IMR-90 (cell line): ENCODE measurements around the gene TAF11.

Experiments
- BHLHE40 ChIP-seq: fragments of 150-350 bp; IDR thresholded peaks from 2 replicates; pipeline ENCODE4 v1.6.1; 2016; ENCODE audit warnings: mild to moderate bottlenecking, low read depth, low read length
- CTCF ChIP-seq: conservative IDR thresholded peaks from 2 replicates; pipeline ENCODE4 v1.5.1; 2012; ENCODE audit warnings: mild to moderate bottlenecking, low read depth, low read length, improper control_type of control experiment
- FOS ChIP-seq: fragments of 150-350 bp; IDR thresholded peaks from 2 replicates; pipeline ENCODE4 v1.6.1; 2016; ENCODE audit warnings: low read depth, low read length
- MAFK ChIP-seq: IDR thresholded peaks from 2 replicates; pipeline ENCODE4 v1.6.1; 2012; ENCODE audit warnings: low read depth, low read length, improper control_type of control experiment
- MXI1 ChIP-seq: IDR thresholded peaks from 2 replicates; pipeline ENCODE4 v1.6.1; 2012; ENCODE audit warnings: low read depth, mild to moderate bottlenecking, low read length, moderate library complexity, borderline replicate concordance
- NFE2L2 ChIP-seq: fragments of 150-350 bp; IDR thresholded peaks from 2 replicates; pipeline ENCODE4 v1.6.1; 2016; ENCODE audit warnings: low read depth, mild to moderate bottlenecking, low read length
- POLR2A ChIP-seq: IDR thresholded peaks from 2 replicates; pipeline ENCODE4 v1.6.1; 2012; ENCODE audit warnings: mild to moderate bottlenecking, low read depth, low read length
- RAD21 ChIP-seq: IDR thresholded peaks from 2 replicates; pipeline ENCODE4 v1.6.1; 2012; ENCODE audit warnings: low read length, improper control_type of control experiment
- RCOR1 ChIP-seq: IDR thresholded peaks from 2 replicates; pipeline ENCODE4 v1.6.1; 2012; ENCODE audit warnings: mild to moderate bottlenecking, low read length, improper control_type of control experiment; ENCODE audit not compliant: insufficient replicate concordance
- RFX5 ChIP-seq: IDR thresholded peaks from 2 replicates; pipeline ENCODE4 v1.8.0; 2012; ENCODE audit warnings: low read depth, mild to moderate bottlenecking, low read length, moderate library complexity
- SMC3 ChIP-seq: fragments of 150-350 bp; IDR thresholded peaks from 2 replicates; pipeline ENCODE4 v1.6.1; 2016; ENCODE audit warnings: low read depth, mild to moderate bottlenecking, antibody characterized with exemption, low read length, moderate library complexity
- USF2 ChIP-seq: fragments of 150-350 bp; IDR thresholded peaks from 2 replicates; pipeline ENCODE4 v1.6.1; 2017; ENCODE audit warnings: mild to moderate bottlenecking, antibody characterized with exemption, low read length, low read depth
- TF ChIP-seq, protein P1 (sequence below): fragments of 150-350 bp; IDR thresholded peaks from 2 replicates; pipeline ENCODE4 v1.6.1; 2016; ENCODE audit warnings: low read depth, mild to moderate bottlenecking, low read length, moderate library complexity, borderline replicate concordance

GRCh38 chr6:34919651-34920050 is 31.8 kb upstream of the TAF11 start:
- TF ChIP-seq CTCF (no peak), POLR2A (no peak), BHLHE40 (no peak), SMC3 (no peak), RCOR1 (no peak), RAD21 (no peak), USF2 (no peak), NFE2L2 (no peak), MXI1 (no peak), RFX5 (no peak), FOS (no peak), MAFK (no peak)
- TF ChIP-seq, protein P1, sequence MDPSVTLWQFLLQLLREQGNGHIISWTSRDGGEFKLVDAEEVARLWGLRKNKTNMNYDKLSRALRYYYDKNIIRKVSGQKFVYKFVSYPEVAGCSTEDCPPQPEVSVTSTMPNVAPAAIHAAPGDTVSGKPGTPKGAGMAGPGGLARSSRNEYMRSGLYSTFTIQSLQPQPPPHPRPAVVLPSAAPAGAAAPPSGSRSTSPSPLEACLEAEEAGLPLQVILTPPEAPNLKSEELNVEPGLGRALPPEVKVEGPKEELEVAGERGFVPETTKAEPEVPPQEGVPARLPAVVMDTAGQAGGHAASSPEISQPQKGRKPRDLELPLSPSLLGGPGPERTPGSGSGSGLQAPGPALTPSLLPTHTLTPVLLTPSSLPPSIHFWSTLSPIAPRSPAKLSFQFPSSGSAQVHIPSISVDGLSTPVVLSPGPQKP = no peak
